H9 (cell line): ENCODE results near the gene RNF214. TPM values are rescaled to one million over a fixed set of nuclear protein-coding genes. Genes with fewer than 3 reads are reported as not detected.

Experiments
- DNase-seq: peaks from one replicate; pipeline ENCODE4 v3.0.0-alpha.2; 2017
- H2AFZ ChIP-seq: one replicate; pipeline ENCODE4 v1.6.1; 2013; ENCODE audit warnings: mild to moderate bottlenecking, low read length, control low read depth, moderate library complexity
- H2AK5ac ChIP-seq: 2 replicates; pipeline ENCODE4 v1.6.1; 2013; ENCODE audit warnings: low read length, control low read depth, mixed read lengths; ENCODE audit not compliant: insufficient read length
- H2BK120ac ChIP-seq: one replicate; pipeline ENCODE4 v1.6.1; 2013; ENCODE audit warnings: low read depth, mild to moderate bottlenecking, low read length, control low read depth, inconsistent platforms; ENCODE audit not compliant: poor library complexity, severe bottlenecking
- H2BK12ac ChIP-seq: 2 replicates; pipeline ENCODE4 v1.6.1; 2013; ENCODE audit warnings: low read length, control low read depth, mixed read lengths, low read depth; ENCODE audit not compliant: insufficient read length
- H2BK15ac ChIP-seq: 2 replicates; pipeline ENCODE4 v1.6.1; 2013; ENCODE audit warnings: low read depth, low read length, control low read depth
- H2BK20ac ChIP-seq: one replicate; pipeline ENCODE4 v1.6.1; 2013; ENCODE audit warnings: low read depth, mild to moderate bottlenecking, low read length, control low read depth, inconsistent platforms; ENCODE audit not compliant: poor library complexity, severe bottlenecking
- H2BK5ac ChIP-seq: 2 replicates; pipeline ENCODE4 v1.6.1; 2013; ENCODE audit warnings: low read length, control low read depth, mixed read lengths; ENCODE audit not compliant: insufficient read length
- H3K14ac ChIP-seq: 2 replicates; pipeline ENCODE4 v1.6.1; 2013; ENCODE audit warnings: low read length, control low read depth; ENCODE audit not compliant: insufficient read depth
- H3K18ac ChIP-seq: 2 replicates; pipeline ENCODE4 v1.6.1; 2013; ENCODE audit warnings: low read depth, mild to moderate bottlenecking, mixed read lengths, low read length, control low read depth; ENCODE audit not compliant: insufficient read length
- H3K23ac ChIP-seq: 2 replicates; pipeline ENCODE4 v1.6.1; 2013; ENCODE audit warnings: low read length, control low read depth, mixed read lengths, low read depth; ENCODE audit not compliant: insufficient read length
- H3K23me2 ChIP-seq: 2 replicates; pipeline ENCODE4 v1.6.1; 2013; ENCODE audit warnings: low read depth, mild to moderate bottlenecking, mixed read lengths, low read length, control low read depth; ENCODE audit not compliant: insufficient read length, poor library complexity, severe bottlenecking
- H3K27ac ChIP-seq: 2 replicates; pipeline ENCODE4 v1.5.1; 2013; ENCODE audit warnings: low read length, control low read depth, mixed read lengths, low read depth; ENCODE audit not compliant: insufficient read length
- H3K27me3 ChIP-seq: 2 replicates; pipeline ENCODE4 v1.6.1; 2013; ENCODE audit warnings: low read length, control low read depth, inconsistent platforms; ENCODE audit not compliant: insufficient read depth
- H3K4ac ChIP-seq: 2 replicates; pipeline ENCODE4 v1.6.1; 2013; ENCODE audit warnings: low read depth, mild to moderate bottlenecking, control low read depth, inconsistent platforms, low read length, moderate library complexity
- H3K4me1 ChIP-seq: 2 replicates; pipeline ENCODE4 v1.6.1; 2013; ENCODE audit warnings: low read length, control low read depth, inconsistent platforms; ENCODE audit not compliant: insufficient read depth
- H3K4me2 ChIP-seq: 2 replicates; pipeline ENCODE4 v1.6.1; 2013; ENCODE audit warnings: low read length, control low read depth, mixed read lengths; ENCODE audit not compliant: insufficient read length, insufficient read depth
- H3K56ac ChIP-seq: 2 replicates; pipeline ENCODE4 v1.6.1; 2013; ENCODE audit warnings: low read depth, mild to moderate bottlenecking, mixed read lengths, low read length, control low read depth; ENCODE audit not compliant: insufficient read length
- H3K79me1 ChIP-seq: 2 replicates; pipeline ENCODE4 v1.6.1; 2013; ENCODE audit warnings: low read depth, mild to moderate bottlenecking, moderate library complexity, low read length, control low read depth, inconsistent platforms; ENCODE audit not compliant: insufficient read depth, poor library complexity, severe bottlenecking
- H3K79me2 ChIP-seq: 2 replicates; pipeline ENCODE4 v1.6.1; 2013; ENCODE audit warnings: low read length, control low read depth, inconsistent platforms; ENCODE audit not compliant: insufficient read depth
- H3K9ac ChIP-seq: 2 replicates; pipeline ENCODE4 v1.6.1; 2013; ENCODE audit warnings: low read length, control low read depth, mixed read lengths; ENCODE audit not compliant: insufficient read length; ENCODE audit errors: extremely low read depth
- H3K9me3 ChIP-seq: one replicate; pipeline ENCODE4 v1.6.1; 2013; ENCODE audit warnings: low read depth, low read length, inconsistent platforms; ENCODE audit not compliant: control insufficient read depth
- H3T11ph ChIP-seq: one replicate; pipeline ENCODE4 v1.6.1; 2013; ENCODE audit warnings: mild to moderate bottlenecking, low read length, control low read depth, inconsistent platforms
- H4K20me1 ChIP-seq: one replicate; pipeline ENCODE4 v1.6.1; 2013; ENCODE audit not compliant: control insufficient read depth, insufficient read length, insufficient read depth
- H4K5ac ChIP-seq: 2 replicates; pipeline ENCODE4 v1.6.1; 2013; ENCODE audit warnings: low read depth, mild to moderate bottlenecking, mixed read lengths, low read length, control low read depth; ENCODE audit not compliant: insufficient read length
- H4K8ac ChIP-seq: replicated peaks from 2 replicates; pipeline ENCODE4 v1.6.1; 2013; ENCODE audit warnings: low read length, control low read depth, mixed read lengths, low read depth; ENCODE audit not compliant: insufficient read length
- H4K91ac ChIP-seq: 2 replicates; pipeline ENCODE4 v1.6.1; 2013; ENCODE audit warnings: low read depth, mild to moderate bottlenecking, moderate library complexity, mixed read lengths, low read length, control low read depth; ENCODE audit not compliant: insufficient read length
- H3K27ac Mint-ChIP-seq, 3 experiments: 2 replicates in 2 of 3; 3 replicates in 1 of 3; pipeline ENCODE4 v1.8.0; 2020 to 2021; ENCODE audit warnings: mixed read lengths in 3 of 3, mild to moderate bottlenecking in 1 of 3, moderate library complexity in 1 of 3
- H3K27me3 Mint-ChIP-seq: 2 replicates; pipeline ENCODE4 v1.8.0; 2021; ENCODE audit warnings: low read depth, mild to moderate bottlenecking, moderate library complexity, mixed read lengths
- H3K36me3 Mint-ChIP-seq, 3 experiments: 2 replicates in 2 of 3; 3 replicates in 1 of 3; pipeline ENCODE4 v1.8.0; 2020 to 2021; ENCODE audit warnings: low read depth in 3 of 3, mixed read lengths in 3 of 3; ENCODE audit not compliant: insufficient read depth in 1 of 3
- H3K4me1 Mint-ChIP-seq, 2 experiments: 2 replicates each; pipeline ENCODE4 v1.8.0; 2020; ENCODE audit warnings: mixed read lengths in 2 of 2
- H3K4me3 Mint-ChIP-seq, 2 experiments: 2 replicates in 1 of 2; 3 replicates in 1 of 2; pipeline ENCODE4 v1.8.0; 2020 to 2021; ENCODE audit warnings: mild to moderate bottlenecking in 2 of 2, mixed read lengths in 2 of 2, moderate library complexity in 1 of 2
- H3K9me3 Mint-ChIP-seq, 2 experiments: 2 replicates in 1 of 2; 3 replicates in 1 of 2; pipeline ENCODE4 v1.8.0; 2020; ENCODE audit warnings: mild to moderate bottlenecking in 2 of 2, mixed read lengths in 2 of 2, moderate library complexity in 1 of 2
- CTCF ChIP-seq: fragments of 200-600 bp; sonication (generic); conservative IDR thresholded peaks from 3 replicates; pipeline ENCODE4 v1.8.0; 2021; ENCODE audit warnings: antibody characterized with exemption, mild to moderate bottlenecking
- WGBS: extraction: QIAGEN DNeasy Blood & Tissue Kit; methylation state at CpG from one replicate; pipeline ENCODE4 v1.1.7; 2013; ENCODE audit warnings: missing lambda C conversion rate, low lambda C conversion rate, mixed read lengths; ENCODE audit not compliant: insufficient read length; ENCODE audit errors: extremely low coverage; 5-methylcytosine and 5-hydroxymethylcytosine counted together
- total RNA-seq: library from RNA; stranded (reverse); gene quantifications from 2 replicates; pipeline ENCODE4 v1.2.1, GENCODE V29; 2021

The RNF214 gene
- total RNA-seq, 1 experiment from 2014 or later: 26.0 TPM

- Histone ChIP-seq H3K27ac (no peak overlapping the region), H3K56ac (no peak overlapping the region), H2BK12ac (no peak overlapping the region), H2BK20ac (no peak overlapping the region), H3K23me2 (no peaks in the 10 kb centered on the region), H2AFZ (no peak overlapping the region), H3K9ac (no peak overlapping the region), H3T11ph (no peak overlapping the region), H2BK15ac (no peak overlapping the region), H3K4me2 (no peak overlapping the region), H3K23ac (no peak overlapping the region), H3K27me3 (no peaks in the 10 kb centered on the region), H4K91ac (no peak overlapping the region), H3K9me3 (no peaks in the 10 kb centered on the region), H2BK120ac (no peak overlapping the region), H4K20me1 (no peaks in the 10 kb centered on the region), H3K4me1 (peaks cover 7% of the 10 kb centered on the region; the same call in 1 of the 2 replicates), H3K4ac (no peak overlapping the region), H3K14ac (no peak overlapping the region), H3K18ac (no peak overlapping the region), H2AK5ac (no peak overlapping the region), H4K8ac (no peak overlapping the region), H3K79me1 (no peaks in the 10 kb centered on the region), H4K5ac (no peak overlapping the region), H3K79me2 (no peaks in the 10 kb centered on the region), H2BK5ac (no peak overlapping the region)
- H3K4me1 Mint-ChIP-seq: peaks cover 36 to 42% of the 10 kb centered on the region in 2 experiments
- H3K36me3 Mint-ChIP-seq: no peaks in the 10 kb centered on the region
- WGBS: no CpG with 5 or more reads among the region's 7 CpGs
- H3K4me3 Mint-ChIP-seq: no peak overlapping the region
- H3K27me3 Mint-ChIP-seq: peaks cover 3% of the 10 kb centered on the region
- H3K9me3 Mint-ChIP-seq: no peaks in the 10 kb centered on the region
- no peak overlapping the region; a peak in 1 of 7 replicates for H3K27ac Mint-ChIP-seq
- DNase-seq: no peak
- TF ChIP-seq CTCF: no peak
Observed at GRCh38 chr11:117302228-117302627, 69.8 kb downstream of the RNF214 start.
